T-helper 17 cell (primary cell): ENCODE results near the gene MGLL. TPM values are rescaled to one million over a fixed set of nuclear protein-coding genes. Genes with fewer than 3 reads are reported as not detected.

ENCODE experiments used
- ATAC-seq: fragments of 150-1000 bp; cut with Tn5 transposase; 2 replicates; pipeline ENCODE4 v1.10.0; 2021; ENCODE audit warnings: mild to moderate bottlenecking, moderate library complexity
- DNase-seq, 3 donors: peaks; one replicate each; pipeline versions ENCODE4 v3.0.0 to v3.0.0-alpha.2; 2020 to 2021
- H3K9me3 ChIP-seq: one replicate; pipeline ENCODE4 v1.7.0; 2013; ENCODE audit warnings: low read length, mild to moderate bottlenecking; ENCODE audit not compliant: control insufficient read depth, poor library complexity, severe bottlenecking
- H3K27ac Mint-ChIP-seq: one replicate; pipeline ENCODE4 v1.8.0; 2022; ENCODE audit warnings: mild to moderate bottlenecking, moderate library complexity, mixed read lengths
- H3K27me3 Mint-ChIP-seq: one replicate; pipeline ENCODE4 v1.8.0; 2022; ENCODE audit warnings: mixed read lengths
- H3K36me3 Mint-ChIP-seq: one replicate; pipeline ENCODE4 v1.8.0; 2022; ENCODE audit warnings: low read depth, mixed read lengths
- H3K4me1 Mint-ChIP-seq: one replicate; pipeline ENCODE4 v1.8.0; 2022; ENCODE audit warnings: mild to moderate bottlenecking, mixed read lengths
- H3K4me3 Mint-ChIP-seq: one replicate; pipeline ENCODE4 v1.8.0; 2022; ENCODE audit warnings: mild to moderate bottlenecking, moderate library complexity, mixed read lengths
- total RNA-seq, 4 donors: library from RNA in 2 of 4; stranded (reverse) in 2 of 4; gene quantifications; one replicate each; pipeline ENCODE4 v1.2.3 and lab custom pipeline; 2022 to 2026

MGLL gene
- total RNA-seq, 2 donors from 2014 or later: 3.3 to 28.7 TPM

DNA sequence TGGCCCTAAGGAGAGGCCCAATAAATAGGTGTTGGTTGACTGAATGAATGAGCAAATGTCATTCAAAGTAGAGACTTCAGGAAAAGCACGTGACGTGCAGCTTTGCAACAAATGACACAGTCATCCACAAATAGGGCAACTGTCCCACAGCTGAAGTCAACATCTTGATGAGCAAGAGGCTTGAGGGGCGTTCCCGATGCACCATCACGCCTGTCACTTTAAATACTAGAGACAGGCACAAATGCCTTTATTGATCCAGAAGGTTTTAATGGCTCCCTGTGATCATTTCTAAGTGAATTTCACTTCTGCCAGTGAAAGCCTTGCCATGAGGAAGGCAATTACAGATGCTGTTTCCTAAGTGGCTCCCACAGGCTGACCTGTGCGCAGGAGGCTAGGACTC, 105.9 kb downstream of the MGLL start:
- ATAC-seq: no peak

DNA sequence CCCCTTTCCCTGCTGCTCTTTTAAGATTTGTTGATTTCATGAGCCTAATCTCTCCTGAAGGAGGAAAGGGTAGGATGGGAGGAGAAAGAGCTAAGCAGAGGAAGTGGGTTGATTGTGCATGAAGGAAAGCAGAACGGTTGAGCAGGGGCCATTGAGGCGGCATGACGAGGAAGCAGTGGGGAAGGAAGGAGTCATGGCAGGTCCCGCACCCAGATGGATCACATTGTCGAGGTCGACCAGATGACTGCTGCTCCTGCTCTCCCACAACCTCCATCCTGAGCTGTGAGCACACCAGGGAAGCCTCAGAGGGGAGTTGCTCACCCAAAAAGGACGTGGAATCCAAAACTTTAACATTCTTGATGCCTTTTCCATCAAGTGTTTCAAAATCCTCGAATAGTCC, 106.8 kb downstream of the MGLL start:
- H3K27me3 Mint-ChIP-seq: peaks cover 36% of the 10 kb centered on the region
- no peak overlapping the region for H3K27ac Mint-ChIP-seq
- peak overlapping the region; percentile 68 for H3K4me3 Mint-ChIP-seq
- no peaks in the 10 kb centered on the region for H3K36me3 Mint-ChIP-seq
- no peaks in the 10 kb centered on the region for H3K9me3 ChIP-seq
- no peak for ATAC-seq
- no peak for DNase-seq
- no peaks in the 10 kb centered on the region for H3K4me1 Mint-ChIP-seq

More for the DNA sequence above, 105.9 kb downstream of the MGLL start:
- no peak for DNase-seq
- Mint-ChIP-seq H3K27ac (no peak overlapping the region), H3K36me3 (no peaks in the 10 kb centered on the region), H3K27me3 (peaks cover 36% of the 10 kb centered on the region), H3K4me3 (no peak overlapping the region), H3K4me1 (no peaks in the 10 kb centered on the region)
- no peaks in the 10 kb centered on the region for H3K9me3 ChIP-seq

DNA sequence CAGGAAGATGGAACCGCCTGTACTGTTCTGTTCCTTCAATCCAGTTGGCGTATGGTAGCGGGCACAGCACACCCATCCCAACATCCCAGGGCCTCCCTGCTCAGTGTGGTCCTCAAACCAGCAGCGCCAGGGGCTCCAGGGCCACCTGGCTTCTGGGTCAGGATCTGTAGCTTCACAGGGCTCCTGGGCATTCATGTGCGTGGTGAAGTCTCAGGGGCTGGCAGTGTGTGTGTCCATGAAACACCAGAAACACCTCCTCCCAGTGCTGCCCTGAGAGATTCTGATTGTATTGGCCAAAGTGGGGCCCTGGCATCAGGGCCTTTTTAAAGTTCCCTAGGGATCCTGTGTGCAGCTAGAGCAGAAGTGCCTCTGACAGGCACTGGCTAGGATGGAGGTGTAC, 107.4 kb downstream of the MGLL start:
- H3K4me1 Mint-ChIP-seq: no peaks in the 10 kb centered on the region
- no peaks in the 10 kb centered on the region for H3K9me3 ChIP-seq
- DNase-seq (no peak), ATAC-seq (no peak)
- H3K27ac Mint-ChIP-seq: no peak overlapping the region
- no peak overlapping the region for H3K4me3 Mint-ChIP-seq
- peaks cover 36% of the 10 kb centered on the region for H3K27me3 Mint-ChIP-seq
- H3K36me3 Mint-ChIP-seq: no peaks in the 10 kb centered on the region

DNA sequence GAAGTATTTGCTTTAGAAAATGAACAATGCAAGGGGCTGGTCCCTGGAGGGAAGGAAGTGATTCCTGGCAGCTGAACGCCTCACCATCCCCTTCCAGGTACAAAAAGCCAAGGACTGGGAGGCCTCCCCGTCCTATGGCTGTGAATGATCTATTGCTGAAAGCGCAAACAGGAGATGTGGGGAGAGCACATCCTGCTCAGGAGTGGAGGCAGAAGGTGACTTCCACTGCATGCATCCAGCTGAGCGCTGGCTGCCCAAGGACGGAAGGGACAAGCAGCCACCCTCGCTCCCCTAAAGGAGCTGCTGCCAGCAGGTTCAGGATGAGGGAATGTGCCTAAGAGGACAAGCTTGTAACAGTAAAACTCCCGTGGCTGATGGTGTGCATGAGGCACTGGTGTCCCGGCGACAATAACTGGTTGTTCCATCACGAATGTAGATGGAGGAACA, 108.2 kb downstream of the MGLL start:
- peaks cover 36% of the 10 kb centered on the region for H3K27me3 Mint-ChIP-seq
- H3K4me1 Mint-ChIP-seq: no peaks in the 10 kb centered on the region
- ATAC-seq: no peak
- H3K36me3 Mint-ChIP-seq: no peaks in the 10 kb centered on the region
- DNase-seq: no peak
- no peak overlapping the region for H3K4me3 Mint-ChIP-seq
- no peaks in the 10 kb centered on the region for H3K9me3 ChIP-seq
- no peak overlapping the region for H3K27ac Mint-ChIP-seq

DNA sequence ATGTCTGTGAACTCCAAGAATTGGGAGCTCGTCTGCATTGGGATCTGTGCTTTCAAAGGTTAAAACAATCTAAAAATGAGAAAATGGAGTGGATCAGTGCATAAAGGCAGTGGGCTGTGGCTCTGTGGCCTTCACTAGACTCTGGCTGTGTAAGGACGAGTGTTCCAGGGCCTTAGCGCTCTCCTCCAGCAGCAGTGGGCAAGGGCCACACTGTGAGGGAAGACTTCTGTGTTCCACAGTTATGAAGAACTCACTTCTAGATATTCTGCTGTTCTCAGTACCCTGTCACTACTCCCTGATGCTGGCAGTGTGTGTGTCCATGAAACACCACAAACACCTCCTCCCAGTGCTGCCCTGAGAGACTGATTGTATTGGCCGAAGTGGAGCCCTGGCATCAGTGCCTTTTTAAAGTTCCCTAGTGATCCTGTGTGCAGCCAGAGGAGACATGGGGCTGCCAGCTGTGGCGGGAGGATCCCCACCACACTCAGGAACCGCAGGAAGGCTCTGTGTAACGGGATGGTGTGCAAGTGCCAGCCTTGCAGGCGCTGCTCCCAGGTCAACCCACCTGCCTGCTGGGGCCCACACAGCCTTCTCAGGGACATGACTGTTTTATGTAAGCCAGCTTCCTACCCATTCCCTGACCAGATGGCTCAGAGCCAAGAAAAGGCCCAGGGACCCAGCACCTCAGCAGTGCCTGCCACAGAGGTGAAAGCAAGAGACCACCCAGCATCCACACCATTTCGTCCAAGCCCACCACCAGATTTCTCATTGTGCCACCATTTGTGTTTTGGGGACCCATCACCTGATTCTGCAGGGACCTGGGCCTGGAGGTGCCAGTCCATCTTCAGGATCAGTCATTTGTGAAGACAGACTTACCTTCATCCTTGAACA, 109.2 kb downstream of the MGLL start:
- H3K27me3 Mint-ChIP-seq: peaks cover 36% of the 10 kb centered on the region
- ATAC-seq (no peak), DNase-seq (no peak)
- H3K9me3 ChIP-seq: no peaks in the 10 kb centered on the region
- no peaks in the 10 kb centered on the region for H3K4me1 Mint-ChIP-seq
- H3K27ac Mint-ChIP-seq: no peak overlapping the region
- no peaks in the 10 kb centered on the region for H3K36me3 Mint-ChIP-seq
- no peak overlapping the region for H3K4me3 Mint-ChIP-seq

DNA sequence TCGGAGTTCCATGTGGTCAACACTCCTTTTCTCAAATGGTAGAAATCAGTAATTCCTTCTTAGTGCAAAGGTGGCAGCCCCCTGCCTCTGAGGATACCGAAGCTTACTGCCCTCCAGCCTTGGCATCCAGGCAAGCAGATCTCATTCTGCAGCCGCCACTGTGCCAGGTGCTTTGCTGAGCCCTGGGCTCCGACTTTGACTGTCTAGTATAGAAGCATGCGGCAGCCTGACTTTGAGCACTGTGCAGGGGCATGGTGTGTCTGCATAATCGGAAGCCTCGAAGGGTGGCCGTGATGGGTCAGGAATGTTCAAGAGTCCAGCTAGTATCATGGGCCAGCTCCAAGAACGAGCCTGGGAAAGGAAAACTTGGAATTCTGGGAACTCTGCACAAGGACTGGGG, 109.9 kb downstream of the MGLL start:
- Mint-ChIP-seq H3K4me1 (no peaks in the 10 kb centered on the region), H3K4me3 (no peak overlapping the region)
- ATAC-seq: no peak

DNA sequence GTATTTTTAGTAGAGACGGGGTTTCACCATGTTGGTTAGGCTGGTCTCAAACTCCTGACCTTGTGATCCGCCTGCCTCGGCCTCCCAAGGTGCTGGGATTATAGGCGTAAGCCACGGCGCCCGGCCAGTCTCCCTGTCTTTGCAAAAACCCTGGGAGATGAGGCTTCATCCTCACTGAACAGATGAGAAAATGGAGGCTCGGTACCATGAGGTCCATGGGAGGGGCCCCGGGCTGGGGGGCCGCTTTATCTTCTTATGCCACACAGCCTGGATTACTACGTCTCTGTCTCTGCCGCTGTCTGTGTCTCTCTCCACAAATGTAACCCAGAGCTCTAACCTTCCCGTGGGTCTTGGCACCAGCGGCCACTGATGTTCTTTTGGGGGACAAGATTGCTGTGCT, 110.4 kb downstream of the MGLL start:
- ATAC-seq: no peak

More for the DNA sequence above, 109.9 kb downstream of the MGLL start:
- no peaks in the 10 kb centered on the region for H3K9me3 ChIP-seq
- peaks cover 36% of the 10 kb centered on the region for H3K27me3 Mint-ChIP-seq
- DNase-seq: no peak
- H3K36me3 Mint-ChIP-seq: no peaks in the 10 kb centered on the region
- H3K27ac Mint-ChIP-seq: no peak overlapping the region

DNA sequence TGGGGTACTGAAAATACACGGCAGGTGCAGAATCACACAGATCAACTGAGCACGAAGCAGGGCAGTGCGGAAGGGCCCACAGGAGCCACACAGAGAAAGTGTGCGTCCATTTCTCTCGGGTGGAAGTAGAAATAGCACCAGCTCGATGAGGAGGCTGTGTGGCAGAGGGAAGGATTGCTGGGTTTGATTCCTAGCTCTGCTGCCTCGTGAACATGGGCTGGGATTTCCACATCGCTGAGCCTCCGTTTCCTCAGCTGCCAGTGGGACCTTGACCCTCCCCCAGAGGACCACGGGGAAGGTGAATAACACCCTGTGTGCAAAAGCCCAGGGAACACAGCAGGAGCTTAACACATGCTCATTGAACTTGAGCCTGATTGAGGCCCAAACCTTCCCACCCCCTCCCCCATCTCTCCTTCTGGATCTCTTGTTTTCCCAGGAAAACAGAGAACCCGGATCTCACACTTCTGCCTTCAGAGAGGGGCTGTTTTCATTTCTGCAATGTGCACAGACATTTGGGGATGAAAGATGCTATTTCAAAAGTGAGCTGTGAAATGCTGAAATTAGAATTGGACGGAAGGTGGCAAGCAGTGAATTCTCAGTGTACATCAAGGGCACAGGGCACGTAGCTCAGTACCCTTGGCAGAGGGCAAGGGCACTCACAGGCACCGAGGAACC, 111.2 kb downstream of the MGLL start:
- H3K4me3 Mint-ChIP-seq: no peak overlapping the region
- no peak overlapping the region for H3K27ac Mint-ChIP-seq
- DNase-seq (no peak), ATAC-seq (no peak)
- H3K27me3 Mint-ChIP-seq: peaks cover 36% of the 10 kb centered on the region
- no peaks in the 10 kb centered on the region for H3K9me3 ChIP-seq
- H3K36me3 Mint-ChIP-seq: no peaks in the 10 kb centered on the region
- no peaks in the 10 kb centered on the region for H3K4me1 Mint-ChIP-seq

More for the DNA sequence above, 110.4 kb downstream of the MGLL start:
- Mint-ChIP-seq H3K4me3 (no peak overlapping the region), H3K27ac (no peak overlapping the region), H3K27me3 (peaks cover 36% of the 10 kb centered on the region), H3K4me1 (no peaks in the 10 kb centered on the region), H3K36me3 (no peaks in the 10 kb centered on the region)
- no peaks in the 10 kb centered on the region for H3K9me3 ChIP-seq
- DNase-seq: no peak

DNA sequence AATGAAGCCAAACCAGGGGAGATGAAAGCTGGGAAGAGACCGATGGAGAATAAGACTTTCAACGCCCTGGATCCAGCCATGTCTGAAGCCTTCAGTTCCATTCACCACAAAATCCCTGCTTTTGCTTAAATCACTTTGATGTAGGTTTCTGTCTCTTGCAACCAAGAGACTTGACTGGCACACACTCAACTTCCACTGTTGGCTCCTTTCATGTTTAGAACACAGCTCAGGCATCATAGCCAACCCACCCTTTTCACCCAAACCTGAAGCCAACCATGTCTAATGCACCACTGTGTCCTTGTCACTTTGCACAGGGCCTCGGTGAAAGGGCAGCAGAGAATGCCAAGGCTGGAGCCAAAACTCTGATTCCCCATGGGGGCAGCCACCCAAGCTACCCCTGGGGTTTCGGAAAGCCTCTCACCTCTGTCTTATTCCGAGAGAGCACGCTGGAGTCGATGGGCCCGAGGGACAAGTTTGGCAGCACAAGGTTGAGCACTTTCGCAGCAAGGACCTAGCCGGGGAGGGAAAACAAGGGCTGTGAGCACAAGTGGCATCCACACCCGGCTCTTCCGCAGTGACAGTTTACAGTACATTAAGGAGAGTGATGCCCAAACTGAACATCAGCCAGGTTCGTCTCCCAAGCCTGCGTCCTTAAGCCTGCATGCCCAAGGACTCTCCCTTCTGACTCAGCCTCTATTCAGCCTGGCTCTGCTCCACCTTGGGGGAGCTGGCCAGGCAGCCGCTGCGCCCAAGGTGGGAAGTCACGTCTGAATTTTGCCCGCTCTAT, 112.0 kb downstream of the MGLL start:
- H3K27me3 Mint-ChIP-seq: peaks cover 32% of the 10 kb centered on the region
- no peak overlapping the region for H3K4me3 Mint-ChIP-seq
- H3K4me1 Mint-ChIP-seq: no peaks in the 10 kb centered on the region
- DNase-seq: no peak
- no peak overlapping the region for H3K27ac Mint-ChIP-seq
- H3K9me3 ChIP-seq: no peaks in the 10 kb centered on the region
- H3K36me3 Mint-ChIP-seq: no peaks in the 10 kb centered on the region
- ATAC-seq: no peak

DNA sequence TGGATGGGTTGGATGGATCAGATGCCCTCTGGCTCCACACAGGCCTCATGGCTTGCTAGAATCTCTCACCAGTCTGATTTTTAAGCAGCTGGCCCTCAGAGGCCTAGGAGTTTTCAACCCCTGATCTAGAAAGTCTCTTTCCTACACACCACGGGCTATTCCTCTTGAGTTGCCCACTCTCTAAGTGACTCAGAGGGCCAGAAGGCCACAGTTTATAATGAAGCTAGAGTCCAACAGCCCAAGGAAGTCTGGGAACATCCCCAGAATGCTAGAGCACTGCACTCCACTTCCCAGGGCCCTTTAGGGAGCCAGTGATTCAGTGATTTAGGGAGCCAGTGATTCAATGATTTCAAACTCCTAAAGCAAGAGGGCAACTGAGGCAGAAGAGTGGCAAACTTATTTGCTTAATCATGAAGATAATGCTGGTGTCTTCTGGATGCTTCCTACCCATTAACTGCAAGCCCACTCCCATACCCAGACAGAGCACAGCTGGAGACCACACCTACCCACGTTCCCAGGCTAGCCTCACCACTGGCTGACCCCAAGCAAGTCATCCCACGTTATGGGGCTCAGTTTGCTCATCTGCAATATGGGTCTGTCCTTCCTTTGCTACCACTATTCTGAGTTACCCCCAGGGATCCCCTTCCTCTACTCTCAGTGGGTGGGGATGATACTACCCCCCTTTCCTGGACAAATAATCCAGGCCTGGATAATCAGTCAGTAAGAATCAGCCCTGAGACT, 112.8 kb downstream of the MGLL start:
- H3K4me1 Mint-ChIP-seq: no peaks in the 10 kb centered on the region
- H3K27ac Mint-ChIP-seq: no peak overlapping the region
- H3K27me3 Mint-ChIP-seq: peaks cover 23% of the 10 kb centered on the region
- H3K9me3 ChIP-seq: no peaks in the 10 kb centered on the region
- H3K4me3 Mint-ChIP-seq: no peak overlapping the region
- DNase-seq: no peak
- H3K36me3 Mint-ChIP-seq: no peaks in the 10 kb centered on the region
- ATAC-seq: no peak

DNA sequence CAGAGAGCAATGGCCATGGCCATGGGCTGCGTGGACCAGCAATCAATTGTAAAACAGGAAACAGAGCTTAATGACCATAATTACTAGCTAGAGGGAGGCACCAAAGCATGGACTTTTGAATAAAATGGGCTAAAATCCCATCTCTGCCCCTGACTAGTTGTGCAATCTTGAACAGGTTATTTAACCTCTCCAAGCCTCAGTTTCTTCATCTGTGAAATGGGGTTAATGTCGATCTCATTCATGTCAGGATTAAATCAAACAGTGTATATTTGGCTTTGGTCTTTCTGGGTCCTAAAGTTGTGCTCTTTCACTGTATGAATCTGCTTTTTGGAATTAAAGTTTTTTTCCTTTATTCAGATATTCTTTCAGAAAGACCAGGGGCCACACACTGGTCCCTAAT, 113.5 kb downstream of the MGLL start:
- no peak overlapping the region for H3K27ac Mint-ChIP-seq

DNA sequence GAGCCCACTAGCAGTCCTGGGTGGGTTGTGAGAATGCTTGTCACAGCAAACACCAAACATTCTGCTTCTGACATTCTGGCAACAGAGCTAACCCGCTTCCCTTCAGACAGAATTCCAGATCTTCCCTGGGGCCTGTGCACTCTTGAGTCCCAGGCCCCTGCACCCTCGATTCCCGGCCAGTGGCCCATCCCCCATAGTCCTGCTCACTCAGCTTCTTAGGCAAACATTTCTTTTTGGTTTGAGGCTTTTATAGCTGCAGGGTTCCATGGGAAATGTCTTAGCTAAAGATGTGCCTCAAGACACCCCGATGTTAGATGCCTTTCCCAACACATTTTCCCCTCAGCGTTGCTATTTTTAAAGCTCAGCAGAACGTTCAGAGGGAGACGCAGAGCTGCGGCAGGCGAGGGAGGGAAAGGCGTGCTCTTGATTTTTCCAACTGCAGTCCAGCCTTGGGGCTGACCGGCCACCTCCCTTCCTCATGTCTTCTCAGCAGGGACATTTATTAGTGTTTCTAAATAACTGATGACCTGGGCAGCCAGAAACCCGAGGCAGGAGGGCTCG, 114.4 kb downstream of the MGLL start:
- no peaks in the 10 kb centered on the region for H3K9me3 ChIP-seq
- H3K36me3 Mint-ChIP-seq: peaks cover 2% of the 10 kb centered on the region
- ATAC-seq (no peak), DNase-seq (no peak)
- no peak overlapping the region for H3K4me3 Mint-ChIP-seq
- no peak overlapping the region for H3K27ac Mint-ChIP-seq
- H3K4me1 Mint-ChIP-seq: no peaks in the 10 kb centered on the region
- peaks cover 11% of the 10 kb centered on the region for H3K27me3 Mint-ChIP-seq

More for the DNA sequence above, 113.5 kb downstream of the MGLL start:
- DNase-seq (no peak), ATAC-seq (no peak)
- H3K4me1 Mint-ChIP-seq: no peaks in the 10 kb centered on the region
- H3K4me3 Mint-ChIP-seq: no peak overlapping the region
- H3K9me3 ChIP-seq: no peaks in the 10 kb centered on the region
- H3K27me3 Mint-ChIP-seq: peaks cover 17% of the 10 kb centered on the region
- H3K36me3 Mint-ChIP-seq: no peaks in the 10 kb centered on the region
